HFFc6 (cell line): ENCODE data around the gene ALPL. TPM values are rescaled to one million over a fixed set of nuclear protein-coding genes. Genes with fewer than 3 reads are reported as not detected.
A peak's percentile ranks its signal among the peaks of the same experiment; 100 is the strongest.

Experiments used
- DNase-seq: peaks from one replicate; pipeline ENCODE4 v3.0.0-alpha.2; 2018
- H3K27ac Mint-ChIP-seq: 2 replicates; pipeline ENCODE4 v1.8.0; 2020; ENCODE audit warnings: mild to moderate bottlenecking, mixed read lengths
- H3K27me3 Mint-ChIP-seq: 2 replicates; pipeline ENCODE4 v1.8.0; 2021; ENCODE audit warnings: mild to moderate bottlenecking, moderate library complexity, mixed read lengths; ENCODE audit not compliant: insufficient read depth
- H3K36me3 Mint-ChIP-seq: 2 replicates; pipeline ENCODE4 v1.8.0; 2021; ENCODE audit warnings: low read depth, mixed read lengths
- H3K4me1 Mint-ChIP-seq: 2 replicates; pipeline ENCODE4 v1.8.0; 2020; ENCODE audit warnings: low read depth, mixed read lengths
- H3K4me3 Mint-ChIP-seq: 2 replicates; pipeline ENCODE4 v1.8.0; 2020; ENCODE audit warnings: mild to moderate bottlenecking, moderate library complexity, mixed read lengths
- H3K9me3 Mint-ChIP-seq: 2 replicates; pipeline ENCODE4 v1.8.0; 2020; ENCODE audit warnings: mild to moderate bottlenecking, mixed read lengths
- CTCF ChIP-seq: fragments of 200-600 bp; sonication (generic); IDR thresholded peaks from 2 replicates; pipeline ENCODE4 v1.5.0; 2021; ENCODE audit warnings: antibody characterized with exemption, mild to moderate bottlenecking
- total RNA-seq, 6 experiments: library from RNA; stranded (reverse); fragmentation: NEBNext Ultra II Directional; extraction: Animal tissue kit (Norgen Biotek cat#: 25700); gene quantifications; 2 replicates in 1 of 6; 3 replicates in 5 of 6; pipeline ENCODE4 v1.2.3, GENCODE V29; 2021

Gene ALPL
- total RNA-seq, 6 experiments from 2014 or later = 0.19 to 0.21 TPM; not detected in 4

GRCh38 chr1:21553116-21553926, 44.1 kb downstream of the ALPL start:
- Mint-ChIP-seq H3K9me3 (no peaks in the 10 kb centered on the region), H3K27me3 (peaks cover 37% of the 10 kb centered on the region), H3K4me1 (peaks cover 32% of the 10 kb centered on the region), H3K4me3 (peak overlapping the region; percentile 76), H3K27ac (peak overlapping the region; percentile 61; the same call in 1 of the 2 replicates), H3K36me3 (no peaks in the 10 kb centered on the region)
- DNase-seq = peak; percentile 35
- no peak for TF ChIP-seq CTCF

DNA sequence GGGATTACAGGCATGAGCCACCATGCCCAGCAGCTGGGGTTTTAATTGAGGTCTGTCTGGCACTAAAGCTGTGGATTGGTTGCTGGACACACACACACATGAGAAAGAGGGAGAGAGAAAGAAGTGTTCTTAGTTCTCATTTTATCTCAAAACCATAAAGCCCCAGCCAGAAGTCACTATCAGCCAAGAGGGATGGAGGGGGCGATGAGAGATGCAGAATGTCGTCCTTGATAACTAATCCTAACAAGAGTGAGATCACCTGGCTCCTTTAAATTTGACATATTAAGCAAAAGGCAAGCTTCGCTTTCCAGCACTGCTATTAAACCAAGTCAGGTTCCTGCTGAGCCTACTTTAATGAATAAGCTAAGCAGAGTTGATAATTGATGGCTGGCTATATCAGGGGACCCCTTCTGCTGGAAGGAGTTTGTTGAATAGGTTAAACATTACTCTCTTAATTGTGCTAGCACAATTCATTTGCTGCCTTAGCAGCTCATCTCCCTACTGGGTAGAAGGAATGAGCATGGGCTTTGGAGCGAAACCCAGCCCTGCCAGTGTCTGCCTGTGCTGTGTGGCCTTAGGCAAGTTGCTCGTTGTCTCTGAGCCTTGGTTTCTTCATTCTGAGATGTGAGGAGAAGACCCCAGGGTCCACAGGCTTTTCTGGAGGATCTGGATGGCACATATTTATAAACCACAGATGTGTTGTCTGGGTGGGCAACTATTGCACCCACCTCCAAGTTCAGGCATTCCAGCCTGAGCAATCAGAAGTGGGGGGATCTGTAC, 50.8 kb downstream of the ALPL start:
- Mint-ChIP-seq H3K9me3 (no peaks in the 10 kb centered on the region), H3K27me3 (peaks cover 48% of the 10 kb centered on the region), H3K4me3 (no peak overlapping the region), H3K36me3 (no peaks in the 10 kb centered on the region), H3K4me1 (peaks cover 6% of the 10 kb centered on the region; the same call in 1 of the 2 replicates), H3K27ac (no peak overlapping the region)
- TF ChIP-seq CTCF = no peak
- DNase-seq = no peak

DNA sequence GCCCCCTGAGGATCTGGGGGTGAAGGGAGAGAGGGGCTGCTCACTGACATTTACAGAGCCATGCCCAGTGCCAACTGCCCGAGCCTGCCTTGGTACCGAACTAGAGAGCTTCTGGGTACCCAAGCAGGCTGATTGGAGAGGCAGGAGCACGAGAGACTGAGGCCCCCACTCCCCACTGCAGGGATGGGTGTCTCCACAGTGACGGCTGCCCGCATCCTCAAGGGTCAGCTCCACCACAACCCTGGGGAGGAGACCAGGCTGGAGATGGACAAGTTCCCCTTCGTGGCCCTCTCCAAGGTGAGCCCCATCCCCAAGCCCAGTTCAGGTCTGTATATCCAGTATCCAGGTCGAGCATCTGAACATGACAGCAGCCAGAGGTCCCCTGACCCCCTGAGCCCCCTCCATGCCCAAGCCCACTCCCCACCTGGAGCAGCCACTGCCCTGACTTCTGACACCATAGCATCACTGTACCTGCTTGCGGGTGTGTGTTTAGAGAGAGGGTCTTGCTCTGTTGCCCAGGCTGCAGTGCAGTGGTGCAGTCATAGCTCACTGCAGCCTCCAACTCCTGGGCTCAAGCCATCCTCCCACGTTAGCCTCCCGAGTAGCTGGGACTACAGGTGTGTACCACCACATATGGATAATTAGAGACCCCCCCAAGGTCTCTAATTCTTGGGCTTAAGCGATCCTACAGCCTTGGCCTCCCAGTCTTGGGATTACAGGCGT, 51.9 kb downstream of the ALPL start:
- no peak for DNase-seq
- Mint-ChIP-seq H3K27ac (no peak overlapping the region), H3K4me1 (peaks cover 8% of the 10 kb centered on the region; the same call in 1 of the 2 replicates), H3K36me3 (no peaks in the 10 kb centered on the region), H3K4me3 (no peak overlapping the region), H3K9me3 (no peaks in the 10 kb centered on the region), H3K27me3 (peaks cover 46% of the 10 kb centered on the region)
- no peak for TF ChIP-seq CTCF

- Mint-ChIP-seq H3K36me3 (no peaks in the 10 kb centered on the region), H3K9me3 (no peaks in the 10 kb centered on the region), H3K4me1 (peaks cover 17% of the 10 kb centered on the region), H3K4me3 (no peak overlapping the region), H3K27ac (no peak overlapping the region), H3K27me3 (peaks cover 35% of the 10 kb centered on the region)
- no peak for TF ChIP-seq CTCF
- no peak for DNase-seq
Observed at GRCh38 chr1:21562896-21563295, 53.7 kb downstream of the ALPL start.

GRCh38 chr1:21563971-21564370, 54.7 kb downstream of the ALPL start:
- Mint-ChIP-seq H3K27me3 (peaks cover 29% of the 10 kb centered on the region), H3K9me3 (no peaks in the 10 kb centered on the region), H3K36me3 (no peaks in the 10 kb centered on the region), H3K4me1 (peaks cover 27% of the 10 kb centered on the region), H3K27ac (no peak overlapping the region), H3K4me3 (no peak overlapping the region)
- TF ChIP-seq CTCF = no peak
- no peak for DNase-seq
